Stimulated activated CD4-positive, alpha-beta T cell treated with anti-CD3 and anti-CD28 coated beads, Interleukin-15, amount 100 ng/mL, for 1 hour (primary cell): ENCODE measurements around the gene DNASE1L3.

ENCODE experiments used
- DNase-seq, 2 donors: peaks; one replicate each; pipeline ENCODE4 v3.0.0-alpha.2; 2020; ENCODE audit warnings: low read depth in 1 of 2, low spot score in 1 of 2

DNASE1L3 gene

GRCh38 chr3:58179235-58180098, 31.3 kb downstream of the DNASE1L3 start:
- no peak for DNase-seq

GRCh38 chr3:58178528-58179234, 32.1 kb downstream of the DNASE1L3 start:
- DNase-seq = no peak

DNA sequence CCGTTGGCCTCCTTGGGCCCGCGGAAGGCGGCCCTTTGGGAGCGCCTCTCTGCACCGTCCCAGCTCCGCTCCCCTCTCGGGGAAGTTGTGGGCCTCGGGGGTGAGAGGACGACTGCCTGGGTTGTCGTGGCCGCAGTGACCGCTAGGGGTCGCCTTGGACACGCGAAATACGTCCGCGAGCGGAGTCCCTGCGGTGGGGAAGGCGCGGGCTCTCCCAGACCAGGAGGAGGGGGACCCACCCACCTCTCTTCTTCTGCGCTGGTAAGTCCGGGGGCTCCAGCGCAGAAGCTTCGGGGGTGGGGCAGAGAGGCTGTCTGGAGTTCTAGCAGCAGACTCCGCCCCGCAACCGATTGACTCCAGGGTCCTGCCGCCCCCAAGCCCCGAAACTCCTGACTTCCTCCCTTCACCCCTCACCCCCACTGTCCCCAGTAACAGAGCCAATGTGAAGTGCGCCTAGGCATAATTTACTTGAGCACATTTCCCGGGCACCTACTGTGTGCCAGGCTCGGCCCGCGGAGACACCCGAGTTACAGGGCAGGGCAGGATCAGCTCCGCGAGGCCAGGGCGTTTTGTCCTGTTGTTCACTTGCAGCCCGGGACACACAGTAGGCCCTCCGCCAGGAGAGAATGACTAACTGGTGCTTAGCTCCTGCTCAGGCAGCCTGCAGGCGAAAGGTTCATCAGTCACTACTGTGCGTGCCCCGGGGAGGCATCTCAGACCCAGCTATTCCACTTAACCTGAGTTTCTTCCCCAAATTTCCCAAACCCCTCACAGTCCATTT, 32.8 kb downstream of the DNASE1L3 start:
- peak; percentile 72 to 86 for DNase-seq

DNA sequence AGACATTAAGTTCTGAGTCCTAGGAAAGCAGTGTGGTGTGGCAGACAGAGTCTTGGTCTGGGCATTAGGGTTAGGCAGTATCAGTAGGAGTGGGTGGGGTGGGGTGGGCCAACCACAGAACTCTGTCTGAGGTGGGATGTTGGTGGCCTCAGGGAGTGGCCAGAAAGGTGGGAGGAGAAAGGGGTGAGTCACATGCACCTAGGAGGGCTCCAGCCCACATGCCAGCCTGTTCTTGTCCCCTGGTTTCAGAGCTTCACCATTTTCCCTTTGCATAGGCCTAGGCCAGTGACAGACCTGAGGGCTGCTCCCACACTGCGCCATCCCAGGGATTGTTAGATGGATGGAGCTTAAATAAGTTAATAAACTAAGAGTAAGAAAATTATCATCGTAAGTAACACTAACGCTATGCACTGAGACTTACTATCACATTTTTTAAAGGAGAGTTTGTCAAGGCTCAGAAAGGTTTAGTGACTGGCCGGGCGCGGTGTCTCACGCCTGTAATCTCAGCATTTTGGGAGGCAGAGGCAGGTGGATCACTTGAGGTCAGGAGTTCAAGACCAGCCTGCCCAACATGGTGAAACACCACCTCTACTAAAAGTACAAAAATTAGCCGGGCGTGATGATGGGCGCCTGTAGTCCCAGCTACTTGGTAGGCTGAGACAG, 33.8 kb downstream of the DNASE1L3 start:
- no peak for DNase-seq

DNA sequence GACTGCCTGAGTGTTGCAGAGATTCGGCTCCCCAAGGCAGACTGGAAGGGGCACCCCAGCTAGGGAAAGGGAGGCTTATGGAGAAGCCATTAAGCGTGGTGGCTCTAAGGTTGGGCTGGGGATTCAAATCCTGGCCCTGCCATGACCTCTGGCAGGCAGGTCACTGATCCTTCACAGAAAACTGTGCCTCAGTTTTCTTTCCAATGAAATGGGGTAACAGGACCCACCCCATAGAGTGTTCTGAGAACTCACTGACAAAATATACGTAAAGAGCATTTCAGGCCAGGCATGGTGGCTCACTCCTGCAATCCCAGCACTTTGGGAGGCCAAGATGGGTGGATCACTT, 34.6 kb downstream of the DNASE1L3 start:
- DNase-seq = no peak

DNA sequence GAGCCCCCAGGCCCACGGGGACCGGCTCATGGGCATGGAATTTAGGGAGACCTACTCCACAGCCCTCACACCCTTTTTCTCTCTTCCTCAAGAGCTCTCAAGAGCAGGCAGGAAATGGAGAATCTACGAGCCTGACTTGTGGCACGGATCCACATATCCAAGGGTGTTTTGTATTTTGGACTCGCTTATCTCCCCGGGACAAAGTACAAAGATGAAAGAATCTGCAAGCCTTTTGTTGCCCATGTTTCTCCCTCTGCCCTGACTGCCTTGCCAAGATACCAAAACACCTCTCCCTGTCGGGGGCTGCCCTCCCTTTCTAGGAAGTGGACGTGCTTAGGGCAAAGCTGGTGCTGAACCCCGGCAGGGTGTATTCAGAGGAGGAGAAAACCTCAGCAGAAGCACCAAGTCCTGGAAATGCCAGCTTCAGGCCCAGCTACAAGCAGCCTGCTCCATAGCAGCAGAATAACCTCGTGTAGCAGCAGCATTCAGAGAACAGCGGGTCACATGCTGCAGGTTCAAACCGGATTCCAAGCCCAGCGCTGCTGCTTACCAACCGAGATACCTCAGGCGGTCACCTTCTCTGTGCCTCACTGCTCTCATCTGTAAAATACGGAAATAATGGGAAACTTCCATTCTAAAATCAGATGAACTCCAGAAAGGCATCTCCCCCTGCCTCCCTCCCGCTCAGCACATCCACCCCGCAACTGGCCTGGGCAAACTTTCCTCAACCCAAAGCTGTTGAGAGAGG, 35.2 kb downstream of the DNASE1L3 start:
- DNase-seq = no peak

- no peak for DNase-seq
Measured at GRCh38 chr3:58175187-58175436, 35.7 kb downstream of the DNASE1L3 start.

DNA sequence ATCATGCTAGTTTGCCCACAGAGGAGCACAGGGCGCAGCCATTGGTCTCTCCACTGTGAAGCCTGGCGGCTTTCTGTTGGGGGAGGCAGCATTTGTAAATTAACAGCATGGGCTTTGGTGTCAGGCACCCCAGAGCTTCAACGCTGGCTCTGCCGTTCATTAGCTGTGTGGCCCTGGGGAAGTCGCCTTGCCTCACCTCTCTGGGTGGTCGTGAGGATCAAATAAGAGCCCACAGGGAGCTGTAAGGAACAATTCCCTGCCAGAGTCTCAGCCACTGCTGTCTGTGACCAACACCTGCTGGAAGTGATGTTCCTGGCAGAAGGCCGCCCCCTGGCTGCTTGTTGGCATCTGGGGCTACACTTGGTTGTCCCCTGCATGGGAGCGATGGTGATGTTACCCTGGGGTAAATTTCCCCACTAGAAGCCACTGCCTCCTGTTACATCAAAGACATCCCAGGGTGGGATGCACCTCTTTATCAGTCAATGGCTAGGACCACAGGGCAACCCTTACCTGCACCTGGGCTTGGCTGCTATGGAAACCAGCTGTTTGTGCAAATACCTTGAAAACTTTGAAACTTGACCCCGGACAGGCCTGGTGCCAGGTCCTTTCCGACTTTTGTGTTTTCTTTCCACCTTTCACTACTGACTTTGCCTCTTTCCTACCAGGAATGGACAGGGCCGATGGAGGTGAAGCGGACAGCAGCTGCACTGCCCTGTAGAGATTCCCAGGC, 36.9 kb downstream of the DNASE1L3 start:
- no peak for DNase-seq

GRCh38 chr3:58173029-58173668, 37.6 kb downstream of the DNASE1L3 start:
- DNase-seq = no peak

DNA sequence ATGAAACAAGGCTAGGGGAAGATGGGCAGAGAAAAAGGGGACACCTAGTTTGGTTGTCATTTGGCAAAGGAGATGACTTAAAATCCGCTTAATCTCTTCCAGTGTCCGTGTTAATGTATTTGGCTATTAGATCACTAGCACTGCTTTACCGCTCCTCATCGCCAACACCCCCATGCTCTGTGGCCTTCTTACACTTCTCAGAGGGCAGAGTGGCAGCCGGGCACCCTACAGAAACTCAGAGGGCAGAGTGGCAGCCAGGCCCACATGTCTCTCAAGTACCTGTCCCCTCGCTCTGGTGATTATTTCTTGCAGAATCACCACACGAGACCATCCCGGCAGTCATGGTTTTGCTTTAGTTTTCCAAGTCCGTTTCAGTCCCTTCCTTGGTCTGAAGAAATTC, 39.6 kb downstream of the DNASE1L3 start:
- no peak for DNase-seq

DNA sequence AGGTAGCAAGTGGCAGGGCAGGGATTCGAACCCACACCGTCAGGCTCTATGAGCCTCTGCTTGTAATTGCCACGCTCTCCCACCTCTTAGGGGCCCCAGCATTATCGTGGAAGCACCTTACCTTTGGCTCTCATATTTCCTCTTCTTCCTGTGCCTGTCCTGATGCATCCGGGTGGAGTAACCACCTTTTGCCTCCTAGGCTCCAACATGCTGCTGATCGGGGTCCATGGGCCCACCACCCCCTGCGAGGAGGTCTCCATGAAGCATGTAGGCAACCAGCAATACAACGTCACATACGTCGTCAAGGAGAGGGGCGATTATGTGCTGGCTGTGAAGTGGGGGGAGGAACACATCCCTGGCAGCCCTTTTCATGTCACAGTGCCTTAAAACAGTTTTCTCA, 40.4 kb downstream of the DNASE1L3 start:
- DNase-seq = no peak

DNA sequence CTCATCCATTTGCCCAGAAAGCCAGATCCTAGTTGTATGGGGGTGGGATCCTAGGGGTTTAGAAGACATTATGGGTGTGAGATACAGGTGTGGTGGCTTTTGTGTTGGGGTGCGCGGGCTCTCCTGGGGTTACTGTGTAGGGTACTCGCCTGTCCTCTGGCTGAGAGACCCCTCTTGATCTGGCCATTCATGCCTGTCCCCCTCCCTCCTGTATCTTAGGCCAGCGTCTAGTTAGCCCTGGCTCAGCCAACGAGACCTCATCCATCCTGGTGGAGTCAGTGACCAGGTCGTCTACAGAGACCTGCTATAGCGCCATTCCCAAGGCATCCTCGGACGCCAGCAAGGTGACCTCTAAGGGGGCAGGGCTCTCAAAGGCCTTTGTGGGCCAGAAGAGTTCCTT, 41.4 kb downstream of the DNASE1L3 start:
- DNase-seq = no peak

GRCh38 chr3:58168498-58168897, 42.3 kb downstream of the DNASE1L3 start:
- no peak for DNase-seq

DNA sequence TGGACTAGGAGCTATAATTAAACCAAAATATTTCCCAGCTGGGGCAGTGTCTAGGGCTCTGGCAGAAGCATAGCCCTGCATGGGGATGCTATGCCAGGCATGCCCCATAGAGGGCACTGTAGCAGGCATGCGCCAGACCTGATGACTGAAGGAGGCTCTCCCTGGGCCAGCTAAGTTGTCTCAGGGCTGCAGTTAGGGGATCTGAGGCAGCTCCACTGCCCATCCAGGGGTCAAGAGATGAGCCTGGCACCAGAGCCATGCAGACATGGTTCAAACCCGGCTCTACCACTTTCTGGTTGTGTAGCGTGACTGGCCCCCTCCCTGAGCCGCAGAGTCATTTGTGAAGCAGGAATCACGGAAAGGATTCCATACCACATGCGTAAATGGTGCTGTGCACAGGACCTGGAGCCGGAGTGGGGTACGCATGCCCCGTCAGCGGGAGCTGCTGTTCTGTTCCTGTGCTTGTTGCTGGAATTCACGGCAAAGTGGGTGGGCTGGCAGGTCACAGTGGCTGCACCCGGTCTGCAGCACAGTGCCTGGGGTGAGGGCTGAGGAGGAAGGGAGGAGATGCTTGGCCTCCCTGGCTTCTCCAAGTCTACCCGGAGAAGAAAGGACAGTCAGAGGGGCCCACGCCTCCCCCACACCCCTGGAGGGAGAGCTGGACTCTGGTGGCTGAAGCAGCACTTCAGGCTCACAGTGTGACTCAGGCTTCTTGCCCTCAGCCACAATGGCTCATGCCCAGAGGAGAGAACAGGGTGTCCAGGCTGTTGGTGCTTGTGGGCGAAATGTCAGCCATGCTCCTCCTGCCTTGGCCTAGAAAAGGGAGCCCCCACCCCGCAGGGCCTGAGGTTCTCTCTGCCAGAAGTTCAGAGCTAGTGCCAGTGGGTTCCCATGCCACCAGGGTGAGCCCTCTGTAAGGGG, 43.1 kb downstream of the DNASE1L3 start:
- peak in 1 of 2 donors; percentile 46 for DNase-seq

GRCh38 chr3:58164906-58165821, 45.6 kb downstream of the DNASE1L3 start:
- no peak for DNase-seq

GRCh38 chr3:58164199-58164879, 46.4 kb downstream of the DNASE1L3 start:
- no peak for DNase-seq

- no peak for DNase-seq
Measured at GRCh38 chr3:58163234-58163633, 47.5 kb downstream of the DNASE1L3 start.
